Activated CD8-positive, alpha-beta T cell treated with anti-CD3 and anti-CD28 coated beads for 36 hours (primary cell): ENCODE data around the gene VCAN. TPM values are rescaled to one million over a fixed set of nuclear protein-coding genes. Genes with fewer than 3 reads are reported as not detected.

ENCODE experiments used
- ATAC-seq: fragments of 200-7000 bp; cut with Tn5 transposase; one replicate; pipeline ENCODE4 v1.10.0; 2021; ENCODE audit warnings: mild to moderate bottlenecking, moderate library complexity
- CTCF ChIA-PET: fragments of 350-600 bp; sonication (Branson Sonifier 250); formaldehyde crosslinking; loops from one replicate; lab custom pipeline; 2021; ENCODE audit warnings: antibody characterized with exemption; lab: Charles Lee
- POLR2A ChIA-PET: fragments of 350-600 bp; sonication (Branson Sonifier 250); formaldehyde crosslinking; loops from one replicate; lab custom pipeline; 2021; ENCODE audit warnings: antibody characterized with exemption; lab: Charles Lee
- DNase-seq: peaks from one replicate; pipeline ENCODE4 v3.0.0-alpha.2; 2020
- H3K27ac Mint-ChIP-seq: one replicate; pipeline ENCODE4 v1.8.0; 2021; ENCODE audit warnings: mild to moderate bottlenecking, mixed read lengths
- H3K27me3 Mint-ChIP-seq: one replicate; pipeline ENCODE4 v1.8.0; 2021; ENCODE audit warnings: mixed read lengths
- H3K36me3 Mint-ChIP-seq: one replicate; pipeline ENCODE4 v1.8.0; 2021; ENCODE audit warnings: low read depth, mixed read lengths
- H3K4me1 Mint-ChIP-seq: one replicate; pipeline ENCODE4 v1.8.0; 2021; ENCODE audit warnings: low read depth, mixed read lengths
- H3K4me3 Mint-ChIP-seq: one replicate; pipeline ENCODE4 v1.8.0; 2021; ENCODE audit warnings: mild to moderate bottlenecking, moderate library complexity, mixed read lengths
- H3K9me3 Mint-ChIP-seq: one replicate; pipeline ENCODE4 v1.8.0; 2021; ENCODE audit warnings: mixed read lengths
- intact Hi-C: fragments of 100-400 bp; cut with micrococcal nuclease; formaldehyde crosslinking; loops from one replicate; pipeline ENCODE4 v1.10.0; 2022
- total RNA-seq, 2 experiments: library from RNA; stranded (reverse); gene quantifications; one replicate each; pipeline ENCODE4 v1.2.3, GENCODE V29; 2021
- TF ChIP-seq, protein P1 (sequence below): fragments of 200-600 bp; IDR thresholded peaks from one replicate; pipeline ENCODE4 v1.8.0; 2022; ENCODE audit warnings: antibody characterized with exemption, mild to moderate bottlenecking

VCAN gene
- total RNA-seq, 2 experiments from 2014 or later: not detected

DNA sequence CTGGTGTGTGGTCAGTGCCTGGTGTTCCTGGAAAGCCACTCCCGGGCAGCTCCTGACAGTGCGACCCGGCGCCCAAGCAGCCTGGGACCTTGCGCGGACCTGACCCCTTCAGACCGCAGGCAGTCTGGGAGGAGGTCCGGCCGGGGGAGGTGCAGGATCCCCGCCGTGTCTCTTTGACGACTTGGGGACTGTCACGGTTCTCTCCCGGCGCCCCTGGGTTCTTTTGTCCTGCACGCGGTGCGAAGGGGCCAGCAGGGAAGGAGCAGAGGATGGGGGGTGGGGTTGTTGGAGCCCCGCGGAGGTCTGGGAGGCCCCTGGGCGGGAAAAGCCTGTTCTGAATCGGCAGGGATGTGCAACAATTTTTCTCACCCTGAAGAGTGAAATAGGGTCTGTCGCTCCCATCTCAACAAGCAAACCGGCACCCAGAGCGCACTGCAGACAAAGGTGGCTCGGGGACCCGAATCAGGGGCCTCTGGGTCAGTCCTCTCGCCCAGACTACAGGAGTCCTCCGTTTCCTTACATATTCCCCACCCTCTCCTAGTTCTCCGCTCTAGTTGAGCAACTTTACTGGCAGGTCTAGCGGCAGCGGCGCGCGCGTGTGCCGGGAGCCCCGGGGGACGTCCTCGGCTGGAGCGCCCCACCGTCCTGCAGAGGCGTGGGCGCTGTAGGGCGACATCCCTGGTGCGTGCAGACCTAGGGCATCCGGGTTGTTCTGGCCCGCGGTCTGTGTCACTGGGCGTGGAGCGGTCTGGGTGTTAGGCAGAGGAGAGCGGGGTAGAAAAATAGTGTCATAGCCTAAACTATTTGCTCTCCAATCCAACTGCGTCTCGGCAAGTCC, 1.2 kb downstream of the VCAN start:
- ChIA-PET POLR2A (interaction anchor here (0.5 kb wide), 1 partner anchor 825 kb away, joined by 3 read pairs; no protein-coding TSS in a partner anchor), CTCF (interaction anchor here (0.6 to 1.0 kb wide), 3 partner anchors 10 to 37 kb away, joined by 3 to 5 read pairs (median 3); no protein-coding TSS in a partner anchor)
- peaks cover 76% of the 10 kb centered on the region for H3K27me3 Mint-ChIP-seq
- H3K4me1 Mint-ChIP-seq: peaks cover 31% of the 10 kb centered on the region
- no peaks in the 10 kb centered on the region for H3K9me3 Mint-ChIP-seq
- TF ChIP-seq, protein P1, sequence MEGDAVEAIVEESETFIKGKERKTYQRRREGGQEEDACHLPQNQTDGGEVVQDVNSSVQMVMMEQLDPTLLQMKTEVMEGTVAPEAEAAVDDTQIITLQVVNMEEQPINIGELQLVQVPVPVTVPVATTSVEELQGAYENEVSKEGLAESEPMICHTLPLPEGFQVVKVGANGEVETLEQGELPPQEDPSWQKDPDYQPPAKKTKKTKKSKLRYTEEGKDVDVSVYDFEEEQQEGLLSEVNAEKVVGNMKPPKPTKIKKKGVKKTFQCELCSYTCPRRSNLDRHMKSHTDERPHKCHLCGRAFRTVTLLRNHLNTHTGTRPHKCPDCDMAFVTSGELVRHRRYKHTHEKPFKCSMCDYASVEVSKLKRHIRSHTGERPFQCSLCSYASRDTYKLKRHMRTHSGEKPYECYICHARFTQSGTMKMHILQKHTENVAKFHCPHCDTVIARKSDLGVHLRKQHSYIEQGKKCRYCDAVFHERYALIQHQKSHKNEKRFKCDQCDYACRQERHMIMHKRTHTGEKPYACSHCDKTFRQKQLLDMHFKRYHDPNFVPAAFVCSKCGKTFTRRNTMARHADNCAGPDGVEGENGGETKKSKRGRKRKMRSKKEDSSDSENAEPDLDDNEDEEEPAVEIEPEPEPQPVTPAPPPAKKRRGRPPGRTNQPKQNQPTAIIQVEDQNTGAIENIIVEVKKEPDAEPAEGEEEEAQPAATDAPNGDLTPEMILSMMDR: no peak
- peak; percentile 48 for DNase-seq
- intact Hi-C loops: loop anchor here (10.0 kb wide), 1 partner anchor 398 kb away; the partner anchor contains the start of genes TMEM167A and XRCC4
- no peaks in the 10 kb centered on the region for H3K36me3 Mint-ChIP-seq
- no peak overlapping the region for H3K27ac Mint-ChIP-seq
- H3K4me3 Mint-ChIP-seq: peak overlapping the region; percentile 73
- peak; percentile 56 for ATAC-seq

DNA sequence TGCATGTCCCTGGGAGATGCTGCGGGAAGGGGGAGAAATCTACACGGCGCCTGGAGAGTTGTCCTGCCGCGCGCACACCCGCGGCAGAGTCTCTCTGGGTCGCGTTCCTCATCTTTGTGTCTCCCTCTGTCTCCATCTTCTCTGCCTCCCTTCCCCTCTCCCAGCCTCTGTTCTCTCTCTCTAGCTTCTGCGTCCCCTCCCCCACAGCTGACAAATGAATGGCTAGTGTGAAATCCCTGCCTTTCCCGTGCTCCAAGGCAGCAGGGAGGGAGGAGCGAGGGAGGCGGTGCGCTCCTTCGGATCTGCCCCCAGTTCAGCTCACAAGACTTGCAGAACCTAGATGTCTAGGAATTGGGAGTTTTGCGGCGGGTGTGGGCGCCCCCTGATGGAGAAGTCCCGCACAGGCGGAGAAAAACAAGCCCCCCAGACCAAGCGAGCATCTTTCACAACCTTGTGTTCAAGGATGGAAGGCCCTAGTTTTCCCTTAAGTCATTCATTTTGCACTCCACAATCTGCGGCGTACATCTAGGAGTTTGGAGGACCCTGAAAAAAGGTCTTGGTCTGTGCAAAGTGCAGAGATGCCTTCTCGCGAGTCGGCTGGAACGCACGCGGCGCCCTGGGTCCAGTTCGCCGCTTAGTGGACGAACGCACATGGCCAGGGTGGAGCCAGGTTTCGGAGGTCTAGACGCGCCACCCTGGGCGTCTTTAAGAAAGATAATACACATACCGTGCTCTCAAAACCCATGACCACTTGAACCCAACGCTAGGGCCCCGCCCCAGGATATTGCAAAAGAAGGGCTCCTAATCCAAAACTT, 2.0 kb downstream of the VCAN start:
- DNase-seq: peak; percentile 75
- Mint-ChIP-seq H3K36me3 (no peaks in the 10 kb centered on the region), H3K27ac (peak overlapping the region; percentile 30), H3K4me3 (peak overlapping the region; percentile 73), H3K27me3 (peaks cover 72% of the 10 kb centered on the region), H3K9me3 (no peaks in the 10 kb centered on the region), H3K4me1 (peaks cover 31% of the 10 kb centered on the region)
- intact Hi-C loops: loop anchor here (10.0 kb wide), 1 partner anchor 399 kb away; the partner anchor contains the start of genes TMEM167A and XRCC4
- POLR2A ChIA-PET: no interaction called here
- CTCF ChIA-PET: interaction anchor here (0.6 to 1.0 kb wide), 3 partner anchors 9 to 36 kb away, joined by 3 to 5 read pairs (median 3); no protein-coding TSS in a partner anchor
- ATAC-seq: peak; percentile 71
- TF ChIP-seq, protein P1: peak; percentile 68

DNA sequence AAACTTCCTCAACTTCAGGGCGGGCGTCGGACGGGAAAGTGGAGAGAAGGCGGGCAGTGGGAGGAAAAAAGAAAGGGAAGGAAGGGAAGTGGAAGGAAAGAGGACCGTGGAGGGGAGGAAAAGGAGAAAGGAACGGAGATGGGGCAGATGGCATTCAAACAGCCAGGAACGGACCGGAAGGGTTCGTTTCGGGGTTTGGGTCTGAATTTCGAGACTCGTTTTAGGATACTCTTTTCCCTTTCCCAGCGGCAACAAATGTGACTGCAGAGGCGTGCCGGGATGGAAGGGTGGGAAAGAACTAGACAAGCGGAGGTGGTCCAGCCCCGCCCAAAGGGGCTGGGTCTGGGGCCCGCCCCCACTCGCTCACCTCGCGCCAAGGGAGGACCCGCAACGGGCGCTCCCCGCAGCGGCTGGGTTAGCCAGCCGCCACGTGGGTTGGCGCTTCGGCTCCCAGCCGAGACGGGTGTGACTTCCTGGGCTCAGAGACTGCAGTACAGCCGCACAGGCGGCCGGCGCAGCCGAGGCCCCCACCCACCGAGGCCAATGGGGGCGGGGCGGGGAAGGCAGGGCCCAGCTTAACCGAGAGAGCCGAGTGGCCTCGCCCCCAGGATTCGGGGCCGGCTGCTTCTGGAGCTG, 2.7 kb downstream of the VCAN start:
- H3K27me3 Mint-ChIP-seq: peaks cover 71% of the 10 kb centered on the region
- ChIA-PET CTCF (interaction anchor here (1.0 to 1.3 kb wide), 2 partner anchors 18 to 833 kb away, joined by 3 read pairs; no protein-coding TSS in a partner anchor), POLR2A (no interaction called here)
- H3K4me1 Mint-ChIP-seq: peaks cover 31% of the 10 kb centered on the region
- TF ChIP-seq, protein P1: no peak
- intact Hi-C loops: loop anchor here (10.0 kb wide), 1 partner anchor 399 kb away; the partner anchor contains the start of genes TMEM167A and XRCC4
- DNase-seq: peak; percentile 60
- peak; percentile 67 for ATAC-seq
- no peaks in the 10 kb centered on the region for H3K9me3 Mint-ChIP-seq
- no peaks in the 10 kb centered on the region for H3K36me3 Mint-ChIP-seq
- H3K27ac Mint-ChIP-seq: peak overlapping the region; percentile 30
- H3K4me3 Mint-ChIP-seq: peak overlapping the region; percentile 73

DNA sequence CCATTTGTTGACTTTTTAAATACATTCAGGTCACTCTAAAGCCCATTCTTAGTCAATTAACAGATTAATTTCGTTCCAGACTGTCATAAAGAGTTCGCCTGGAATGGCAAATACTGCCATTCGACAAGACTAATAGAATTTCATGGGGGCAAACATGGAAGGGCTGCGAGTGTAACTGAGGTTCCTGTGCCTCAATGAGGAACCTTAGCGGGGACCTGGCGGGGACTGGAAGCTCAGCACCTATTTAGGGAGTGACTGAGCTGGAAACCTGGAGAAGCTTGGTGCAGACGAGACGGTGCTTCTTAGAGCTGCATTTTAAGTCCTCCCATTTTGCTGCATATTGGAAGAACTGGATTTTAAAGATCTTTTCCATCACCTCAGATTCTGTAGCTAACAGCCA, 3.4 kb downstream of the VCAN start:
- Mint-ChIP-seq H3K27ac (no peak overlapping the region), H3K4me1 (peaks cover 31% of the 10 kb centered on the region), H3K4me3 (no peak overlapping the region), H3K27me3 (peaks cover 71% of the 10 kb centered on the region), H3K9me3 (no peaks in the 10 kb centered on the region), H3K36me3 (no peaks in the 10 kb centered on the region)
- DNase-seq (no peak), ATAC-seq (no peak)
- ChIA-PET CTCF (interaction anchor here (1.1 to 1.3 kb wide), 2 partner anchors 36 to 834 kb away, joined by 3 read pairs; no protein-coding TSS in a partner anchor), POLR2A (no interaction called here)
- TF ChIP-seq, protein P1: no peak
- intact Hi-C loops: loop anchor here (10.0 kb wide), 1 partner anchor 400 kb away; the partner anchor contains the start of genes TMEM167A and XRCC4
